K562 (cell line): ENCODE measurements around the gene TSHR. TPM values are rescaled to one million over a fixed set of nuclear protein-coding genes. Genes with fewer than 3 reads are reported as not detected.

Experiments
- ATAC-seq: fragments of 200-7000 bp; cut with Tn5 transposase; 3 replicates; pipeline ENCODE4 v1.9.1; 2020; ENCODE audit warnings: moderate library complexity
- BruUV-seq: library from RNA; stranded (reverse); fragments of 400-500 nt; replicated peaks from 2 replicates; lab custom pipeline; 2021; lab: Mats Ljungman, UMichigan
- CTCF ChIA-PET: fragments of 300-600 bp; formaldehyde crosslinking; extraction: SDS; loops from one replicate; lab custom pipeline; 2021; ENCODE audit warnings: low intra/inter-chr PET ratio; lab: Yijun Ruan, JAX
- POLR2A ChIA-PET: fragments of 300-600, 350-650 bp; sonication (Branson Sonifier 250); formaldehyde crosslinking; extraction: SDS; loops from one replicate; lab custom pipeline; 2021; ENCODE audit warnings: antibody characterized with exemption, inconsistent platforms; lab: Yijun Ruan, JAX
- DNase-seq, 4 experiments: peaks; one replicate each; pipeline versions ENCODE4 v3.0.0 to v3.0.0-alpha.2; 2011 to 2018; ENCODE audit warnings: low spot score in 3 of 4, mixed read lengths in 3 of 4; ENCODE audit errors: extremely low read depth in 1 of 4
- FAIRE-seq: peaks from 2 replicates; lab custom pipeline; 2011; peaks lifted over from hg19 to GRCh38; lab: Jason Lieb, UNC
- H2AFZ ChIP-seq: 2 replicates; pipeline ENCODE4 v1.6.0; 2011; ENCODE audit warnings: low read depth, low read length, control low read depth, inconsistent platforms
- H3K27ac ChIP-seq: fragments of 200-600 bp; 3 replicates; pipeline ENCODE4 v1.8.0; 2011; ENCODE audit warnings: low read depth, mild to moderate bottlenecking, control low read depth, inconsistent platforms, low read length, moderate library complexity, mixed read lengths; ENCODE audit errors: extremely low read depth
- H3K27me3 ChIP-seq, 2 experiments: fragments of 300-600 bp in 1 of 2; 2 replicates in 1 of 2; 3 replicates in 1 of 2; pipeline versions ENCODE4 v1.6.0 to v1.8.0; 2011; ENCODE audit warnings: inconsistent platforms in 2 of 2, low read length in 2 of 2, mild to moderate bottlenecking in 1 of 2, mixed read lengths in 1 of 2, moderate library complexity in 1 of 2; ENCODE audit not compliant: control insufficient read depth in 2 of 2, insufficient read depth in 2 of 2
- H3K36me3 ChIP-seq: fragments of 300-600 bp; 3 replicates; pipeline ENCODE4 v1.8.0; 2011; ENCODE audit warnings: mild to moderate bottlenecking, low read length, inconsistent platforms; ENCODE audit not compliant: control insufficient read depth, insufficient read depth
- H3K4me1 ChIP-seq, 2 experiments: fragments of 200-600 bp in 1 of 2; replicated peaks in 1 of 2; 2 replicates in 1 of 2; 3 replicates in 1 of 2; pipeline versions ENCODE4 v1.5.1 to v1.8.0; 2011; ENCODE audit warnings: inconsistent platforms in 2 of 2, low read length in 2 of 2, mild to moderate bottlenecking in 1 of 2, mixed read lengths in 1 of 2, moderate library complexity in 1 of 2; ENCODE audit not compliant: control insufficient read depth in 2 of 2, insufficient read depth in 2 of 2
- H3K4me2 ChIP-seq: 2 replicates; pipeline ENCODE4 v1.6.1; 2011; ENCODE audit warnings: low read length, control low read depth, inconsistent platforms, mixed read lengths; ENCODE audit not compliant: insufficient read depth
- H3K4me3 ChIP-seq: fragments of 200-600 bp; sonication (generic), shearing (Covaris generic); 2 replicates; pipeline ENCODE4 v1.5.1; 2016; ENCODE audit warnings: control low read depth, inconsistent platforms
- H3K79me2 ChIP-seq: fragments of 200-600 bp; 3 replicates; pipeline ENCODE4 v1.8.0; 2011; ENCODE audit warnings: low read length, inconsistent platforms; ENCODE audit not compliant: control insufficient read depth, insufficient read depth
- H3K9ac ChIP-seq, 2 experiments: 2 replicates each; pipeline versions ENCODE4 v1.6.0 to v1.6.1; 2011; ENCODE audit warnings: low read depth in 2 of 2, low read length in 2 of 2, control low read depth in 1 of 2, inconsistent platforms in 1 of 2, mild to moderate bottlenecking in 1 of 2, mixed read lengths in 1 of 2; ENCODE audit not compliant: insufficient read depth in 1 of 2
- H3K9me1 ChIP-seq: one replicate; pipeline ENCODE4 v1.6.0; 2011; ENCODE audit warnings: inconsistent platforms, mild to moderate bottlenecking, low read length, moderate library complexity; ENCODE audit not compliant: control insufficient read depth, insufficient read depth
- H3K9me3 ChIP-seq: replicated peaks from 2 replicates; pipeline ENCODE4 v1.5.1; 2011; ENCODE audit warnings: low read depth, low read length, inconsistent platforms; ENCODE audit not compliant: control insufficient read depth, insufficient read depth
- H4K20me1 ChIP-seq: replicated peaks from 2 replicates; pipeline ENCODE4 v1.6.1; 2011; ENCODE audit warnings: low read length, inconsistent platforms, mixed read lengths; ENCODE audit not compliant: control insufficient read depth, insufficient read depth
- ARID1B ChIP-seq: fragments of 450-650 bp; IDR thresholded peaks from 2 replicates; pipeline ENCODE4 v1.6.1; 2016; ENCODE audit warnings: antibody characterized with exemption, mild to moderate bottlenecking, inconsistent platforms
- CBFA2T2 ChIP-seq: fragments of 450-650 bp; conservative IDR thresholded peaks from 2 replicates; pipeline ENCODE4 v1.6.1; 2017; ENCODE audit warnings: mild to moderate bottlenecking
- CHAMP1 ChIP-seq: fragments of 450-650 bp; IDR thresholded peaks from 2 replicates; pipeline ENCODE4 v1.6.1; 2016; ENCODE audit warnings: mild to moderate bottlenecking
- FOXA3 ChIP-seq, 2 experiments: fragments of 450-650 bp in 1 of 2; sonication (generic) in 1 of 2; formaldehyde crosslinking; IDR thresholded peaks in 1 of 2; conservative IDR thresholded peaks in 1 of 2; 2 replicates each; pipeline versions ENCODE4 v1.4.0 to v1.8.0; 2020 to 2022; ENCODE audit warnings: mild to moderate bottlenecking in 2 of 2, missing genetic modification reagents in 1 of 2
- FOXM1 ChIP-seq, 2 experiments: fragments of 450-650 bp in 1 of 2; sonication (generic) in 1 of 2; formaldehyde crosslinking in 1 of 2; IDR thresholded peaks; 2 replicates each; pipeline versions ENCODE4 v1.6.1 to v1.9.0; 2017 to 2022; ENCODE audit warnings: low read depth in 2 of 2, mild to moderate bottlenecking in 2 of 2, missing genetic modification reagents in 1 of 2, moderate library complexity in 1 of 2
- FUS ChIP-seq: fragments of 200-400 bp; formaldehyde crosslinking; optimal IDR thresholded peaks from 2 replicates; pipeline ENCODE3; 2017; ENCODE audit warnings: low read depth, low read length
- GABPB2 ChIP-seq: fragments of 250-450 bp; sonication (Bioruptor Pico); conservative IDR thresholded peaks from 2 replicates; pipeline ENCODE4 v1.5.1; 2021; ENCODE audit warnings: mild to moderate bottlenecking
- JUND ChIP-seq, 2 experiments: IDR thresholded peaks; 2 replicates in 1 of 2; 3 replicates in 1 of 2; pipeline ENCODE4 v1.6.1; 2011; ENCODE audit warnings: borderline replicate concordance in 2 of 2, low read depth in 2 of 2, low read length in 2 of 2, improper control_type of control experiment in 1 of 2, missing biosample characterization in 1 of 2, missing genetic modification characterization in 1 of 2, missing genetic modification reagents in 1 of 2
- KDM1A ChIP-seq, 2 experiments: fragments of 450-650 bp; IDR thresholded peaks; 2 replicates each; pipeline ENCODE4 v1.6.1; 2016; ENCODE audit warnings: mild to moderate bottlenecking in 2 of 2
- MBD2 ChIP-seq: sonication (generic); IDR thresholded peaks from 2 replicates; pipeline ENCODE4 v1.6.1; 2016; ENCODE audit warnings: low read depth, borderline replicate concordance
- MEF2A ChIP-seq: IDR thresholded peaks from 2 replicates; pipeline ENCODE4 v1.6.1; 2011; ENCODE audit warnings: low read depth, mild to moderate bottlenecking, low read length, moderate library complexity; ENCODE audit not compliant: control insufficient read depth
- MEIS2 ChIP-seq: fragments of 450-650 bp; IDR thresholded peaks from 2 replicates; pipeline ENCODE4 v1.6.1; 2014; ENCODE audit warnings: mild to moderate bottlenecking; ENCODE audit not compliant: partially characterized antibody
- NCOA1 ChIP-seq: fragments of 450-650 bp; IDR thresholded peaks from 2 replicates; pipeline ENCODE4 v1.6.1; 2016; ENCODE audit warnings: low read depth
- SMARCE1 ChIP-seq: fragments of 450-650 bp; IDR thresholded peaks from 2 replicates; pipeline ENCODE4 v1.7.1; 2016; ENCODE audit warnings: mild to moderate bottlenecking
- TAL1 ChIP-seq: fragments of 450-650 bp; IDR thresholded peaks from 2 replicates; pipeline ENCODE4 v1.6.1; 2016; ENCODE audit warnings: mild to moderate bottlenecking
- TBL1XR1 ChIP-seq, 2 experiments: IDR thresholded peaks; 2 replicates each; pipeline ENCODE4 v1.6.1; 2012; ENCODE audit warnings: improper control_type of control experiment in 2 of 2, low read length in 2 of 2, mild to moderate bottlenecking in 1 of 2
- TEAD4 ChIP-seq, 2 experiments: sonication (generic) in 1 of 2; formaldehyde crosslinking in 1 of 2; IDR thresholded peaks; 2 replicates each; pipeline versions ENCODE4 v1.6.1 to v1.8.0; 2012 to 2022; ENCODE audit warnings: borderline replicate concordance in 1 of 2, inconsistent platforms in 1 of 2, low read length in 1 of 2, mild to moderate bottlenecking in 1 of 2, missing genetic modification reagents in 1 of 2
- TRIM24 ChIP-seq, 2 experiments: fragments of 450-650 bp; IDR thresholded peaks; 2 replicates each; pipeline ENCODE4 v1.6.1; 2016
- in situ Hi-C: fragments of 300-500 bp; cut with MboI; formaldehyde crosslinking; loops from 4 replicates; pipeline ENCODE4 v1.15.0; 2018; ENCODE audit warnings: inconsistent platforms, mixed read lengths
- intact Hi-C: fragments of 100-400 bp; cut with micrococcal nuclease; formaldehyde crosslinking; loops from 2 replicates; pipeline ENCODE4 v1.14.2; 2022
- polyA plus RNA-seq, 8 experiments: library from polyadenylated mRNA; depleted of rRNA in 4 of 8; stranded (reverse) in 5 of 8; unstranded in 3 of 8; fragments of >200 nt; fragmentation: Nextera tagmentation in 2 of 8; fragmentation: Illumina TruSeq in 1 of 8; extraction: Ambion mirVana in 2 of 8; extraction: Trizol in 1 of 8; gene quantifications; 2 replicates each; pipeline versions ENCODE4 v1.2.1 to v1.2.3, GENCODE V29; 2011 to 2014; ENCODE audit warnings: inconsistent platforms in 1 of 8, missing spikeins in 1 of 8
- total RNA-seq, 7 experiments: library from RNA; depleted of rRNA in 6 of 7; stranded (reverse); fragments of >200 nt in 6 of 7; fragmentation: Illumina TruSeq in 2 of 7; extraction: Trizol in 2 of 7; gene quantifications; 2 replicates each; pipeline versions ENCODE4 v1.2.1 to v1.2.3, GENCODE V29; 2011 to 2021; ENCODE audit warnings: low replicate concordance in 1 of 7
- TF ChIP-seq, protein P1 (sequence below): sonication (generic); formaldehyde crosslinking; IDR thresholded peaks from 2 replicates; pipeline ENCODE4 v1.8.0; 2022; ENCODE audit warnings: missing genetic modification reagents, mild to moderate bottlenecking, borderline replicate concordance

TSHR gene
- total and polyA plus RNA-seq, 9 of the 15 experiments (the other 6 are each of a cell fraction or from before 2014, with no cell fraction given): 0.01 to 0.10 TPM; not detected in 7

DNA sequence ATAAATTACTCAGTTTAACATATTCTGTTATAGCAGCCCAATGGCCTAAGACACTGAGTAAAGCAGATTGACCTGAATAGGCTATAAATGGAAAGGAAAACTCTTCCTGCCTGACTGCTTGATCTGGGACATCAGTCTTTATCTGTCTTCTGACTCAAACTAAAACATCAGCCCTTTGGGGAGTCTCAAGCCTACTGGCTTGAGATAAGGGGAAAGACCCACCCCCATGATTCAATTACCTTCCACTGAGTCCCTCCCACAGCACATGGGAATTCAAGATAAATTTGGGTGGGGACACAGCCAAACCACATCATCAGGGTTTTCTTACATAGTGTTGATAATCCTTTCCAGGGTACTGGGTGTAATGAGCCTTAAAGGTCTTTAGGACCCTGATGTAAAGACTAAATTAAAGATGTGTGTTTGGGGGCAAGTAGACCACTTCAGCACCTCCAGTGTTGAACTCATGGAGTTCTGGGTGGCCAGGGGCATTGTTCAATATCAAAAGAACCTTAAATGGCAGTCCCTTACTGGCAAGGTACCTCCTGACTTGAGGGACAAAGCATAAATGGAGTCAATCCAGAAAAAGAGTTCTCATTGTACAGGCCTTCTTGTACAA lies 67.8 kb downstream of the TSHR start:
- Histone ChIP-seq H3K9me3 (peaks cover 2% of the 10 kb centered on the region; the same call in 1 of the 2 replicates), H3K4me2 (peak overlapping the region; percentile 23), H4K20me1 (no peaks in the 10 kb centered on the region), H3K36me3 (no peaks in the 10 kb centered on the region), H3K9ac (no peak overlapping the region), H3K9me1 (no peaks in the 10 kb centered on the region), H3K4me1 (peaks cover 0 to 10% of the 10 kb centered on the region in 2 experiments; a peak in 3 of 5 replicates), H3K27ac (peak overlapping the region; percentile 63), H3K79me2 (no peaks in the 10 kb centered on the region), H2AFZ (peak overlapping the region; percentile 32; the same call in 1 of the 2 replicates), H3K4me3 (no peak overlapping the region), H3K27me3 (no peaks in the 10 kb centered on the region)
- FAIRE-seq: peak; percentile 85
- intact Hi-C loops: no loop called here
- ChIA-PET POLR2A (interaction anchor here (0.6 kb wide), 1 partner anchor 27 kb away, joined by 3 read pairs; no protein-coding TSS in a partner anchor), CTCF (no interaction called here)
- peak; percentile 89 for ATAC-seq
- in situ Hi-C loops: no loop called here
- DNase-seq: peak; percentile 9 to 85 (median 32)
- no TSS peak for BruUV-seq
- 0 out of 2 replicates have a peak, but pooled peaks have one; percentile 18 for TF ChIP-seq NCOA1
- TF ChIP-seq FOXM1 (IDR thresholded peaks at IDR 0.05; ENCODE audit: low read depth): 0 out of 2 replicates have a peak, but pooled peaks have one; percentile 54
- TF ChIP-seq FOXM1 (CRISPR knock-in tag; IDR thresholded peaks at IDR 0.05; ENCODE audit: low read depth): no peak
- peak; percentile 78 for TF ChIP-seq TAL1
- peak; percentile 50 to 61; a peak in 2 of 4 replicates for TF ChIP-seq TRIM24 (IDR thresholded peaks at IDR 0.05)
- TF ChIP-seq GABPB2 (CRISPR knock-in tag): no peak
- peak; percentile 87 for TF ChIP-seq ARID1B
- TF ChIP-seq TBL1XR1 (IDR thresholded peaks at IDR 0.05; ENCODE audit: low read length in 2 of 2): 0 out of 4 replicates have a peak, but pooled peaks of 1 of the 2 experiments have one; percentile 14
- peak; percentile 92 for TF ChIP-seq TEAD4 (IDR thresholded peaks at IDR 0.05; ENCODE audit: low read length)
- TF ChIP-seq TEAD4 (CRISPR knock-in tag; IDR thresholded peaks at IDR 0.05; ENCODE audit: borderline replicate concordance): no peak
- peak; percentile 77 for TF ChIP-seq CHAMP1
- 0 out of 2 replicates have a peak, but pooled peaks have one; percentile 17 for TF ChIP-seq JUND (IDR thresholded peaks at IDR 0.05; ENCODE audit: borderline replicate concordance, low read depth, low read length)
- TF ChIP-seq JUND (tag; IDR thresholded peaks at IDR 0.05; ENCODE audit: borderline replicate concordance, low read depth, low read length): peak; percentile 59; the same call in 1 of the 3 replicates
- TF ChIP-seq, protein P1, sequence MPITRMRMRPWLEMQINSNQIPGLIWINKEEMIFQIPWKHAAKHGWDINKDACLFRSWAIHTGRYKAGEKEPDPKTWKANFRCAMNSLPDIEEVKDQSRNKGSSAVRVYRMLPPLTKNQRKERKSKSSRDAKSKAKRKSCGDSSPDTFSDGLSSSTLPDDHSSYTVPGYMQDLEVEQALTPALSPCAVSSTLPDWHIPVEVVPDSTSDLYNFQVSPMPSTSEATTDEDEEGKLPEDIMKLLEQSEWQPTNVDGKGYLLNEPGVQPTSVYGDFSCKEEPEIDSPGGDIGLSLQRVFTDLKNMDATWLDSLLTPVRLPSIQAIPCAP (CRISPR knock-in tag): no peak
- TF ChIP-seq SMARCE1: peak; percentile 71
- peak; percentile 28; the same call in 1 of the 2 replicates for TF ChIP-seq MEF2A
- TF ChIP-seq FUS: no peak
- peak; percentile 80 for TF ChIP-seq CBFA2T2
- TF ChIP-seq MEIS2: peak; percentile 55
- peak in 1 of 2 experiments; percentile 58; a peak in 1 of 4 replicates for TF ChIP-seq KDM1A (IDR thresholded peaks at IDR 0.05)
- TF ChIP-seq MBD2: 0 out of 2 replicates have a peak, but pooled peaks have one; percentile 25
- no peak for TF ChIP-seq FOXA3 (CRISPR knock-in tag; conservative IDR thresholded peaks at IDR 0.05 in 1 of 2, IDR thresholded peaks at IDR 0.05 in 1 of 2)
